DMS 273 (cell line): Measurements from ENCODE around the gene TRIM74.
"Not testable (repeated sequence)": the region's sequence is repeated elsewhere in the genome, so short reads cannot be mapped to it uniquely, and the experiment has no call there.

ENCODE experiments used
- DNase-seq: peaks from one replicate; lab custom pipeline; 2025; ENCODE audit not compliant: unreplicated experiment; lab: John Stamatoyannopoulos, UW

The TRIM74 gene

DNA sequence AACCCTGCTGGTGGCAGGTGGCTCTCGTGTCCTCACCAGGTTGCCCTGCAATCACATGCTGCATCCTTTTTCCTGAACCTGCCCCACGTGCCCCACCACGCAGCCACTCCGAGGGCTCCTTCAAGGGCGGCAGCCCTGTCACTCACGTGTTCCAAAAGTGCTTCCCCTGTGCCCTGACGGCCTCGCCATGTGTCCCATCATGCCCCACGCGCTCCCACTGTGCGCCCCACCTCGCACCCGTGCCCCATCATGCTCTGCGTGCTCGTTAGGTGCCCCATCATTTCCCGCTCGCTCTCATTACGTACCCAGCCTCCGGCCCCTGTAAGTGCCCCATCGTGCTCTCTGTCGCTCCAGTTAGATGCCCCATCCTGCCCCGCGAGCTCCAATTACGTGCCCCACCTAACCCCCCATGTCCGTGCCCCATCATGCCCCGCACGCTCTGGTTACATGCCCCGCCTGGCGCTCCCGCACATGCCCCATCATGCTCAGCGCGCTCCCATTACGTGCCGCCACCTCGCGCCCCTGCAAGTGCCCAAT lies at the start of gene TRIM74:
Gene TRIM74, minus strand, starts transcription at position 487 of the 537 bp plus-strand sequence. CDS start 3,309 bp downstream, outside the sequence.
- not testable (repeated sequence) for DNase-seq

DNA sequence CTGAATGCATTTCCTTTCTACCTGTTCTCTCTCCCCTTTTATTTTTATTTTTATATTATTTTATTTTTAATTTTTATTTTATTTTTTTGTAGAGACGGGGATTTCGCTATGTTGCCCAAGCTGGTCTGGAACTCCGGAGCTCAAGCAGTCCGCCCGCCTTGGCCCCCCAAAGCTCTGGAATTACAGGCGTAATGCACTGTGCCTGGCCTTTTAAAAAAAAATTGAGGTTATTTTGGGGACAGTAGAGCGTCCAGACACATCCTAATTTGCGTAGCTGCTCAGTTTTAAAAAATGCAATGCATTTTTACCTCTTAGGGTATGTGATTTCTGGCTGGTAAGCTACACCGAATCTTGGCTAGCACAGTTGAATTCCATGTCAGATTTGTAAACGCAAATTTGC lies 37.2 kb upstream of the TRIM74 start:
- not testable (repeated sequence) for DNase-seq

DNA sequence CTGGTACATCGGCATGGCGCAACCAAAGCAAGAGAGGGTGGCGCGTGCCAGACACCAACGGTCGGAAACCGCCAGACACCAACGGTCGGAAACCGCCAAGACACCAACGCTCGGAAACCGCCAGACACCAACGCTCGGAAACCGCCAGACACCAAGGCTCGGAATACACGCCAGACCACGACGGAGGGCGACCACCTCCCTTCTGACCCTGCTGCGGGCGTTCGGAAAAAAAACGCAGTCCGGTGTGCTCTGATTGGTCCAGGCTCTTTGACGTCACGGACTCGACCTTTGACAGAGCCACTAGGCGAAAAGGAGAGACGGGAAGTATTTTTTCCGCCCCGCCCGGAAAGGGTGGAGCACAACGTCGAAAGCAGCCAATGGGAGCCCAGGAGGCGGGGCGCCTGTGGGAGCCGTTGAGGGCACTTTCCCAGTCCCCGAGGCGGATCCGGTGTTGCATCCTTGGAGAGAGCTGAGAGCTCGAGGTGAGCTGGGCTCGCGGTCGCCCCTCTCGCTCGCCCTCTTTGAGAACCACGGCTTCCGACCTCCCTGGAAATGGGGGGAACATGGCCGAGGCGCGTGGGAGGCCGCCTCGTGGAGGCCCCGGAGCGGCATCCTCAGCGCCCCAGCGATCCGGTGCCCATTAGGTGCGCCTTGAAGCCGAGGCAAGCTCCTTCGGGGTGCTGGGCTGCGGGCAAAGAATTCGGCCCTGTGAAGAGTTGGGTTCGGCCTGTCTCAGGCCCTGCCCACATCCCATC lies 36.6 kb upstream of the TRIM74 start:
- not testable (repeated sequence) for DNase-seq

DNA sequence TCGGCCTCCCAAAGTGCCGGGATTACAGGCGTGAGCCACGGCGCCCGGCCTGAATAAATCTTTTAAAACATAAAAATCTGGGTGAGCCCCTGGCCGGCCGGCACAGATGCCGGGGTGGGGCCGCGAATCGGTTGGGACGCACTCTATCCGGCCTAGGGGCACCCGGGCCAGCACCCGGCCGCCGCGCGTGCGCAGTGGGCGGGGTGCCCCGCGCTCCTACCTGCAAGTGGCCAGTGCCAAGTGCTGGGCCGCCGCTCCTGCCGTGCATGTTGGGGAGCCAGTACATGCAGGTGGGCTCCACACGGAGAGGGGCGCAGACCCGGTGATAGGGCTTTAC lies 36.1 kb upstream of the TRIM74 start:
- DNase-seq: not testable (repeated sequence)

DNA sequence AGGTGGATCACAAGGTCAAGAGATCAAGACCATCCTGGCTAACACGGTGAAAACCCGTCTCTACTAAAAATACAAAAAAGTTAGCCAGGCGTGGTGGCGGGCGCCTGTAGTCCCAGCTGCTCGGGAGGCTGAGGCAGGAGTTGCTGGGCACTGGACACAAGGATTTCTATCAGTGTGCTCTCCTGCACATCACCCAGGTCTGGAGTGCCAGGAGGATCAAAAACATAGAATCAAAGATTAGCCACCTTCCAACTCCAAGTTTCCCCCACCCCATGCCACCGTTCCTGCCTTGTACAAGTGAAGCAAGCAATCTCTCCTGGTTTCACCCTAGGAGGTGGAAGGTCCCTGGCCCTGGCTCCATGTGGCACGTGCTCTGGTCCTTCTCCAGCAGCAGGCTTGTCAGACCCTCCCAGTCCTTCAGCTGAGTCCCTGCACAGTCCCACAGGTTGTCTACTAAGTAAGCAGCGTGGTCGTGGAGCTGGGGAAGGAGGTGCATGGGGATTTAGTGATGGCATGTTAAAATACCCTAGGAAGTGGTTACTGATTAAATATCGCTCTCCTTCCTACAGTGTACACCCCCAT lies 28.7 kb upstream of the TRIM74 start:
- not testable (repeated sequence) for DNase-seq

DNA sequence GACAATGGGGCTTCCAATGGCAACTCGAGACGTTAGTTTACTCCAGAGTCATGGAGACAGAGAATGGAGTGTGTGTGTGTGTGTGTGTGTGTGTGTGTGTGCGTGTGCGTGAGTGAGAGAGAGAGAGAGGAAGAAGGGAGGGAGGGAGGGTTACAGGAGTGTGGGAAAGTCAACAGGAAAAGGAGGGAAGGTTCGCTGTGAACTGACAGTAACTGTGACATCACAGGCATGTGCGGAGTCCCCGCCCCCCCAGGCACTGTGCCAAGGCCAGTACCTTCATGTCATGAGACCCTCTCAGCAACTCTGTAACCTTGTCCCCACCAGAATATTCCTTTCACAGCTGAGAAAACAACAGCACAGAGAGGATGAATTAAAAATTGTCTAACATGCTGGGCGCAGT lies 28.2 kb upstream of the TRIM74 start:
- not testable (repeated sequence) for DNase-seq

DNA sequence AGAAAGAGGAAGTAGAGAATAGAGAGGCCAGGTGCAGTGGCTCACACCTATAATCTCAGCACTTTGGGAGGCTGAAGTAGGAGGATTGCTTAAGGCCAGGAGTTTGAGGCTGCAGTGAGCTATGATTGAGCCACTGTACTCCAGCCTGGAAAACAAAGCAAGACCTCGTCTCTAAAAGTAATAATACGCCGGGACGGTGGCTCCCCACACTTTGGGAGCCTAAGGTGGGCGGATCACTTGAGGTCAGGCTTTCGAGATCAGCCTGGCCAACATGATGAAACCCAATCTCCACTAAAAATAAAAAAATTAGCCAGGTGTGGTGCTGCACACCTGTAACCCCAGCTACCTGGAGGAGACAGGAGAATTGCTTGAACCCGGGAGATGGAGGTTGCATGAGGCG lies 26.2 kb upstream of the TRIM74 start:
- not testable (repeated sequence) for DNase-seq

DNA sequence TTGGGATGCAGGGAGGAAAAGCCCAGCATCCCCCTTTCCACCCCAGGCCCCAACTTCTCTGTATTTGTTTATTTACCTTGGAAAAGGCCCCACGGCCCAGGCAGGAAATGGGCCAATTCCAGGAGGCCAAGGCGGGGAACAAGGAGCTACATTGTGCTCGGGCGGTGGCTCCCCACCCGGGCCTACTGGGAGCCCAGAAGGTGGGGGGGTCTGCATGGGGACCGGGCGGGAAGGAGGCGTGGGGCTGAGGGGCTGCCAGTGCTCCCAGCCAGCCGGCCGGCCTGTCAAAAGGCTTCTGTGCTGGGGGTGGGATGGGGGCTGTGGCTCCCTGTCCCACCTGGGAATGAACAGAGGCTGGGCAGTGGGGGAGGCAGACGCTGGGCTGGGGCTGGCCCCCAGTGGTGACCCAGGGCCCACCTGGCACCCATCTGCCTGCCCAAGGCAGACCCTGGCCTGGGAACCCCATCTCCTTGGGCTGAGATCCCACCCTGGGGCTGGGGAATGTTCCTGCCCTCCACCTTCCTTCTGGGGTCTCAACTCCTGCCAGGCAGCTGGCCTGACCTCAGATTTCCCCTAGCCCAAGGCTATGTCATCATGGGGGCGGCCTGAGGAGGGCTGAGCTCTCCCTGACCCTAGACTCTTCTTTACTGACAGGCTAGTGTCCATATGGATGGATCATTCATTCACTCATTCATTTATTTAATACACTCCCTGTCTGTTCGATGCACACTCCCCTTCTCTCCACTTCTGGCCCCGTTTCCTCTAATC lies 21.1 kb upstream of the TRIM74 start:
- DNase-seq: not testable (repeated sequence)

DNA sequence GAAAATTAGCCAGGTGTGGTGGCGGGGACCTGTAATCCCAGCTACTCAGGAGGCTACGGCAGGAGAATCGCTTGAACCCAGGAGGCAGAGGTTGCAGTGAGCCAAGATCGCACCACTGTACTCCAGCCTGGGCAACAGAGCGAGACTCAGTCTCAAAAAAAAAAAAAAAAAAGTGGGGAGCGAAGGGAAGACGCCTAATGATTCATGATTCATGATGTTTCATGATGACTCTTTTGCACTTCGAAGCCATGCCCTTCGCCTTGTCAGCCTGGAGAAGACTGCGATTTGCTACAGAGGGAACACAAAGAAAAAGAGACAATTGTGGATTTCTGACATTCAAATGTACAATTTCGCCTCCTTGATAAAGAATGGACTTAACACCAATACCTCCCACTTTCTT lies 12.8 kb upstream of the TRIM74 start:
- DNase-seq: not testable (repeated sequence)

DNA sequence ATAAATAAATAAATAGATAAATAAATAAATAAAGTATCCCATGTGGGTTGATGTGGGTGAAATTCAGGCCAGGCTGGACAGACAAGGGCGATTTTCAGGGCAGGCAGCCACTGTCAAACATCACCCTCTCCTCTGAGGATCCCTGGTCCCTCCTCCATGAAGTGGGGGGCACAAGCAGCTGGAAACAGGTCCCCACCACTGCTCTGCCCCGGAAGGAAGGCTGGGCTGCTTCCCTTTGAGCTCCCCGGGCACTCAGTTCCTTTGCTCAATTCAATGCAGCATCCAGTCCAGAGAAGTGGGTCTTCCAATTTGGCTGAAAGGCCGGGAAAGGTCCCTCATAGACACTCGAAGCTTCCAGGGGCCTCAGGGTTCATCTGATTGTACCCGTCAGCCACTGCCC lies 11.1 kb upstream of the TRIM74 start:
- not testable (repeated sequence) for DNase-seq

DNA sequence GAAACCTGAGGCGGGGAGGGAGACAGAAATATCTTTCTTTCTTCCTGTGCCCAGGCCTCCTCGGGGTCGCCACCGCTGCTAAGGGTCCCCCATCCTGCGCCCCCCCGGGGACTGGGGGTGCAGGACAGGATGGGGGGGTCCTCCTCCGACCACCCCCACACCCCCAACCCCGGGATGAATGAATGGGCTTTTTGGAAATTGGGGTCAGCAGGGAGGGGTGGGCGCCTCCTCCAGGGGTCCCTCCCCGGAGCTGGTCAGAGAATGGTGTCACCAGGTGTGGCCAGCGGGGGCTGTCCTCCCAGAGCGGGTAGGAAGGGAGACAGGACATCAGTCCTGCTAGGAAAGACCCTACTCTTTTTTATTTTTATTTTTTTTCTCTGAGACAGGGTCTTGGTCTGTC lies 7.2 kb upstream of the TRIM74 start:
- not testable (repeated sequence) for DNase-seq

DNA sequence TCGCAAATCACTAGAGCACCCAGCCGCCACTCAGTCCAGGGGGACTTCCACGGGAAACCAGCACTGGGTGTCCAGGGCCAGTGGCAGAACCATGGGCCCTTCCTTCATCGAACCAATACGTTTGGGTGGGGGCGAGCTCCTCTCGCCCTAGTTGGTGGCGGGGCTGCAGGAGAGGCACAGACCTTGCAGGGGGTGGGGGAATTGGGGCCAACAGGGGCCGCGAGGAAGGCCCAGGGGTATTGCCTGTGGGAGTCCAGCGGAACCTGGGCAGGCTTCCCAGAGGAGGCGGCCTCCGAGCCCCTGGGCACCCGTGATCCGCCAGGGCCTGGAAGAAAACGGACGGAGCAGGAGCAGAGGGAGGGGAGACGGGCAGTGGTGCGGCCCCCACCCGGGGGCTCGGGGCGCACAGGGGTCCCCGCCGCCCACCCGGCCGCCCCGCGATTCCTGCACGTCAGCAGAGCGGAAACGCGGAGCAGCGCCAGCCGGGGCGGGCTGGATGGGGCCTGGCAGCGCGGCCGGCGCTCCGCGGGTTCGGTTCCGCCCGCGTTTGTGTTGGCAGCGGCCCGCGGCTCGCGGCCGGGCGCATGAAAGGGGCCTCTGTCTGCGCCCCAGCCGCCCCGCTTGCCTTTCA lies 6.5 kb upstream of the TRIM74 start:
- DNase-seq: not testable (repeated sequence)

DNA sequence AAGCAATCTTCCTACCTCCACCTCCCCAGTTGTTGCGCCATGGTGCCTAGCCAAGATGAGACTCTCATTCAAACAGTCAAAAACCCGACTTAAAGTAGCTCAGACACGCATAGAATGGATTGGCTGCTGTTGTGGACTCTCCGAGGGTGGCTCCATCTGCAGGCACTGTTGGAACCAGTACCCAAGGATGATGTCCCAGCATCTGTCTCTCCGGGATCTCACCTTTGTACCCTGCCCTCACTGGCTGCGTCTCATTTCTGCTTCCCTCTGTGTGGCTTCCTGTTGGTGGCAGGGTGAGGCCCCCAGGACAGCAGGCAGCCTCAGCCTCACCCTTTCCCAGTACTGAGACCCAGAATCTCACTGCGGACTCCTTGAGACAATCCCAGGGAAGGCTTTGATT lies 5.5 kb upstream of the TRIM74 start:
- DNase-seq: not testable (repeated sequence)

DNA sequence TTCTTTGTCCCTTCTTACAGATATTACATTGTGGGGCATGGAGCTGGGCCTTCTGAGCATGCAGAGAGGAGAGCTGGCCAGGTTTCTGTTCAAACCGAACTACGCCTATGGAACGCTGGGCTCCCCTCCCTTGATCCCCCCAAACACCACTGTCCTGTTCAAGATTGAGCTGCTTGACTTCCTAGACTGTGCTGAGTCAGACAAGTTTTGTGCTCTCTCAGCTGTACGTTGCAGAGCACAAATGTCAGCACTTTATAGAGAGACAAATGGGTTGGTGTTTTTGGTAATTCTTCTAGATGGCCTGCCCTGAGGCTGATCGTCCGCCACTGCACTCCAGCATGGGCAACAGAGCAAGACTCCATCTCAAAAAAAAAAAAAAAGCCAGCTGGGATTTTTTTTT lies 2.2 kb upstream of the TRIM74 start:
- not testable (repeated sequence) for DNase-seq

DNA sequence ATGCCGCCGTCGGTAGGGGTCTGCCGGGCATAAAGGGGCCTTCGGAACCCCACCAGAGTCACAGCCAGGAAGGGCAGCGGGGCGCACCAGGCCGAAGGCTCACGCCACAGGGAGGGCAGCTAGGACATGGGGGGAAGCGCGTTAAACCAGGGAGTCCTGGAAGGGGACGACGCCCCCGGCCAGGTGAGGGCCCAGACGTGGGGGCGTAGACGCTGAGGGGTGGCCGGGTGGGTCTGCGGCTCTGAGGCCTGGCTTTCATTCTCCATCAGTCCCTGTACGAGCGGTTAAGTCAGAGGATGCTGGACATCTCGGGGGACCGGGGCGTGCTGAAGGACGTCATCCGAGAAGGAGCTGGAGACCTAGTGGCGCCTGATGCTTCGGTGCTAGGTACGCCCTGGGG lies 422 bp upstream of the TRIM74 start:
- not testable (repeated sequence) for DNase-seq

DNA sequence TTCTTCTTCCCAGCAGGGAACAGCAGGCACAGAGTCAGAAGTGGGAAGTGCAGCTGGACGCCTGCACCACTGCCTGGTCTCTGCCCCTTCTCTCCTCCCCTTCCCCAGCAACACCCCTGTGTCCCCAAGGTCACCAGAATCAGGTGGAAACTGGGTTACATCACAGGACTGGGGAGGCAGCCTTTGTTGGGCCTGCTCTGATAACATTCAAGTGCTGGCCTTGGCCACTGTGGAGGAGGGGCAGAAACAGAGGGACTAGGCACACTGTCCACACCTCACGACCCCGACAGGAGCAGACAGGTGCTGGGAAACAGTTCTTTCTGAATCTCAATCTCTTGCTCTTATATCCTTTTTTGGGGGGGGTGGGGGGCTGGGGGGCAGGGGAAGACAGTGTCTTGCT lies 2.4 kb downstream of the TRIM74 start:
- not testable (repeated sequence) for DNase-seq

DNA sequence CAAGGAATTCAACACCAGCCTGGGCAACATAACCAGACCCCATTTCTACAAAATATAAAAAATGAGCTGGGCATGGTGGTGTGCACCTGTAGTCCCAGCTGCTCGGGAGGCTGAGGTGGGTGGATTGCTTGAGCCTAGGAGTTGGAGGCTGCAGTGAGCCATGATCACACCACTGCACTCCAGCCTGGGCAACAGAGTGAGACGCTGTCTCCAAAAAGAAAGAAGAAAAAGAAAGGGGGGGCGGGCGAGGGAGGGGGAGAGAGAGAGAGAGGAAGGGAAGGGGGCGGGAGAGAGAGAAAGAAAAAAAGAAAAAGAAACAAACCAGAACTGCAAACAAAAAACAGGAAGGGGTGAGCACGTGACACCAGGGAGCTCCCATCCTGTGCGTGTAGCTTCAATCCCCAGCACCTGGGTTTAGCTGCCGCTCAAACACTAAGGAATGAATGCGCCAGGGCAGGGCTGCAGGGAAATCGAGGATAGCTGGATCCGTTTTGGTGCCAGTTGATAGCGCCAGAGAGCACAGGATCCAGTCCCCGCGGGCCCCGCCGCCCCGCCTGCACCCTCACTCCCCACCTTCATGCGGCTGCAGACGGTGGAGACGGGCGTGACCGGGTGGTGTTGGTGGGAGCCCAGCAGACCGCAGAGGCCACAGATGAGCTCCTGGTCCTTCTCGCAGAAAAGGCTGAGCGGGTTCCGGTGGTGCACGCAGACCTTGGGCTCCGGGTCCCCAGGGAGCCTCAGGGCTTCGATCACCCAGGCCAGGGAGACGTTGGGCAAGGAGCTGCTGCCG lies 3.9 kb downstream of the TRIM74 start:
- not testable (repeated sequence) for DNase-seq

DNA sequence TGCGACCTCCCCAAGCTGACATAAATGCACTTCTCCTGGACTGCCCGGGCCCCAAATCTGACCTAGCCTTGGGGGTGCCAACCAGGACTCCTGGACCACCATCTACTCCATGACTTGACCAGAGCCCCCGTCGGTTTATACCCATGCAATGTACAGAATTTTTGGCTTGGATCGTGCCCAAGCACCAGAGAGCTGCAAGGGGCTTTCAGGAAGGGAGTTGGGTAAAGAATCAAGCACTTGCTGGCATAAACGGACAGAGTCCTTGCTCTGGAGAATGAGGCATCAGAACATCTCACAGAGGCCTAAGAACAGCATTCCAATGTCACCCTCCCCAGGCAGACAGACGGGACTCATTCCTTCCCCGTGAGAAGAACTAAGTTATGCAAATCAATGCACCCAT lies 6.2 kb downstream of the TRIM74 start:
- DNase-seq: not testable (repeated sequence)

DNA sequence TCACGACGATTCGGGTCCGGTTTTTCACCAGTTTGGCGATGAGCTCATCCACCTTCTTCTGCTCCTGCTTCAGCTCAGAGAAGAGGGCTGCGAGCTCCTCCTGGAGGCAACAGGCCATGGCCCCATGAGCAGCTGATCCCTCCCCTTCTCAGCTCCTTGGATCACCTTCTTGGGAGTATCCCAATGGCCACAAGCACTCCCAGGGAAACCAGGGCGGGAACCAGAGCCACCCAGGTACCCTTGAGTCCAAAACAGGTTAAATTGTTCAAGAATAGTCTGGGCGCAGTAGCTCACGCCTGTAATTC lies 8.0 kb downstream of the TRIM74 start:
- not testable (repeated sequence) for DNase-seq

DNA sequence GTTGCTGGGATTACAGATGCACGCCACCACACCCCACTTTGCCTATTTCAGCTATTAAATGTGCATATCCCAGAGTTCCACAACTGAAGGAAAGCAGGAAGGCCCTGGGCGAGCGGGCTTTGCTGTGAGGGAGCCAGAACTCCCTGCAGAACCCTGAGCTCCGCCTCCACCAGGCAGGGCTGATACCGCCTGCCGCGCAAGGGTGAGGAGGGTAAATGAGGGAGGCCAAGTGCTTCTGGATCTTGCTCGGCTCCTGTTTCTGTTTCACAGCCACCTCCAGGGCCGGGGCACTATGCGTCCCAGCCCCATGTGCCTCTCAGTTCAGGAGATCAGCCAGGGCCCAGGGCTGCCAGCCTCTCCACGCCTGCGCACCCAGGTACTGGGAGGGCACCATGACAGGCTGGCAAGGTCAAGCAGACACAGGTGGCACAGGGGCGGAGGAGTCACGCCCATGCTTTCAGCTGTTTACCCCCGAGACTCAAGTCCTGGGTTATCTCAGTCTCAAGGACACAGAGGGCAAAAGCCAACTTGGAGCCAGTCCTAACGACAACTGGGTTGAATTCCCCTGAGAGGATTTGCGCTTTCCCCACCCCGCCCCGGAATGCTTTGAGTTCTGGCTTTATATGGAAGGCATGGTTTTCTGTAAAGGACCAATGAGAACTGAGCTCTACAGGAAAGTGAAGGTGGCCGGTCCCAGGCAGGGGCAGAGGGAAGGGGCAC lies 8.5 kb downstream of the TRIM74 start:
- not testable (repeated sequence) for DNase-seq
